Cerebellar nuclear complex (tissue), 1 donor: ENCODE results near the gene TUFT1.
"Not testable (repeated sequence)": the region's sequence is repeated elsewhere in the genome, so short reads cannot be mapped to it uniquely, and the experiment has no call there.

Source experiments
- DNase-seq, 2 experiments: peaks; one replicate each; lab custom pipeline; 2025; lab: John Stamatoyannopoulos, UW

Gene TUFT1

GRCh38 chr1:151615711-151616504 lies 75.8 kb downstream of the TUFT1 start:
- DNase-seq = no peak

GRCh38 chr1:151616505-151616849 lies 76.4 kb downstream of the TUFT1 start:
- no peak for DNase-seq

- DNase-seq = no peak
These were observed 77.9 kb downstream of the TUFT1 start for GRCh38 chr1:151618003-151618402.

GRCh38 chr1:151618470-151618869 lies 78.4 kb downstream of the TUFT1 start:
- no peak for DNase-seq

- not testable (repeated sequence) for DNase-seq
These were observed 78.9 kb downstream of the TUFT1 start for GRCh38 chr1:151618996-151619395.

- DNase-seq = no peak
These were observed 79.5 kb downstream of the TUFT1 start for GRCh38 chr1:151619489-151620093.

GRCh38 chr1:151620286-151620685 lies 80.2 kb downstream of the TUFT1 start:
- no peak for DNase-seq

- DNase-seq = no peak
These were observed 81.2 kb downstream of the TUFT1 start for GRCh38 chr1:151621351-151621750.

GRCh38 chr1:151624783-151625182 lies 84.7 kb downstream of the TUFT1 start:
- DNase-seq = no peak

- DNase-seq = no peak
These were observed 86.7 kb downstream of the TUFT1 start for GRCh38 chr1:151626740-151627334.

- no peak for DNase-seq
These were observed 89.2 kb downstream of the TUFT1 start for GRCh38 chr1:151629278-151629677.
